Endodermal cell (in vitro differentiated cells): ENCODE data around the gene IMMP2L. TPM values are rescaled to one million over a fixed set of nuclear protein-coding genes. Genes with fewer than 3 reads are reported as not detected.

Experiments used
- DNase-seq: peaks from one replicate; pipeline ENCODE4 v3.0.0-alpha.2; 2017
- H3K27ac ChIP-seq: 2 replicates; pipeline ENCODE4 v1.5.1; 2013; ENCODE audit warnings: mild to moderate bottlenecking, low read depth, low read length, moderate library complexity
- H3K27me3 ChIP-seq: 2 replicates; pipeline ENCODE4 v1.6.1; 2013; ENCODE audit warnings: mild to moderate bottlenecking, low read length, moderate library complexity; ENCODE audit not compliant: insufficient read depth, control insufficient read depth, poor library complexity, severe bottlenecking
- H3K36me3 ChIP-seq: 2 replicates; pipeline ENCODE4 v1.7.0; 2013; ENCODE audit warnings: mild to moderate bottlenecking, low read length, moderate library complexity; ENCODE audit not compliant: control insufficient read depth, insufficient read depth
- H3K4me1 ChIP-seq: one replicate; pipeline ENCODE4 v1.7.0; 2013; ENCODE audit warnings: low read length; ENCODE audit not compliant: control insufficient read depth, insufficient read depth
- H3K4me3 ChIP-seq: 2 replicates; pipeline ENCODE4 v1.5.1; 2013; ENCODE audit warnings: mild to moderate bottlenecking, low read length, moderate library complexity
- H3K9ac ChIP-seq: 2 replicates; pipeline ENCODE4 v1.6.1; 2013; ENCODE audit warnings: mild to moderate bottlenecking, low read length, moderate library complexity; ENCODE audit not compliant: poor library complexity, severe bottlenecking; ENCODE audit errors: extremely low read depth
- H3K9me3 ChIP-seq: 2 replicates; pipeline ENCODE4 v1.6.1; 2013; ENCODE audit warnings: mild to moderate bottlenecking, low read length, moderate library complexity; ENCODE audit not compliant: control insufficient read depth
- H3K27ac Mint-ChIP-seq: 2 replicates; pipeline ENCODE4 v1.8.0; 2020; ENCODE audit warnings: mixed read lengths
- H3K27me3 Mint-ChIP-seq: 2 replicates; pipeline ENCODE4 v1.8.0; 2021; ENCODE audit warnings: mild to moderate bottlenecking, mixed read lengths; ENCODE audit not compliant: insufficient read depth
- H3K36me3 Mint-ChIP-seq: 2 replicates; pipeline ENCODE4 v1.8.0; 2020; ENCODE audit warnings: low read depth, mixed read lengths
- H3K4me1 Mint-ChIP-seq: 2 replicates; pipeline ENCODE4 v1.8.0; 2020; ENCODE audit warnings: mixed read lengths
- H3K4me3 Mint-ChIP-seq: 2 replicates; pipeline ENCODE4 v1.8.0; 2020; ENCODE audit warnings: mild to moderate bottlenecking, moderate library complexity, mixed read lengths
- H3K9me3 Mint-ChIP-seq: 2 replicates; pipeline ENCODE4 v1.8.0; 2020; ENCODE audit warnings: mild to moderate bottlenecking, mixed read lengths
- CTCF ChIP-seq: fragments of 200-600 bp; sonication (generic); conservative IDR thresholded peaks from 2 replicates; pipeline ENCODE4 v1.5.0; 2021; ENCODE audit warnings: antibody characterized with exemption, mild to moderate bottlenecking
- WGBS, 2 experiments: methylation state at CpG; one replicate each; pipeline versions ENCODE4 v1.1.5 to v1.1.7; 2013; ENCODE audit warnings: missing lambda C conversion rate in 2 of 2, mixed read lengths in 1 of 2; ENCODE audit not compliant: insufficient coverage in 1 of 2, insufficient read length in 1 of 2; 5-methylcytosine and 5-hydroxymethylcytosine counted together
- total RNA-seq, 2 donors: library from RNA; stranded (reverse); fragmentation: NEBNext Ultra II Directional in 1 of 2; extraction: Animal tissue kit (Norgen Biotek cat#: 25700) in 1 of 2; gene quantifications; 2 replicates in 1 of 2; 3 replicates in 1 of 2; pipeline ENCODE4 v1.2.1, GENCODE V29; 2021

The IMMP2L gene
- total RNA-seq, 2 donors from 2014 or later: 17.7 to 19.4 TPM

DNA sequence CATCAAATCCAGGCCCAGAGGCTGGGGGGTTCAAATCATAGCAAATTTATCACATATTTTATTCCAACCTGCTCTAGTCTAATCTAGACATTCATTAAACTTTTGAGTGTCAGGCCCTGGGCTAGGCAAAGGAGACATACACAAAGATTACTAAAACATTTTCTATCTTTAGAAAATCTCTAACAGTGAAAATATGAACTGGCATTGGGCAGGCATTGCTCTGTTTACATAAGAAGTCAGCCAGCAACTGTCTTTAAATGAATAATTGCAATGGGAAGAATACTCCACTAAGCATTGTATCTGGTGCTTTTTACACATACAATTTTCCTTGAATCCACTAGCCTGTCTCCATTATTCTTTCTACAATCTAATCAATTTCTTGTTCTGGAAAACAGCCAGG, 693.8 kb downstream of the IMMP2L start:
- H3K27me3 ChIP-seq: no peaks in the 10 kb centered on the region
- H3K4me1 ChIP-seq: no peaks in the 10 kb centered on the region
- no peak for DNase-seq
- H3K4me3 ChIP-seq: no peak overlapping the region
- Mint-ChIP-seq H3K9me3 (no peaks in the 10 kb centered on the region), H3K27ac (no peak overlapping the region), H3K27me3 (no peaks in the 10 kb centered on the region), H3K36me3 (no peaks in the 10 kb centered on the region), H3K4me3 (no peak overlapping the region), H3K4me1 (no peaks in the 10 kb centered on the region)
- TF ChIP-seq CTCF: no peak
- H3K9me3 ChIP-seq: no peaks in the 10 kb centered on the region
- H3K27ac ChIP-seq: peak overlapping the region; percentile 55
- no peak overlapping the region for H3K9ac ChIP-seq
- H3K36me3 ChIP-seq: no peaks in the 10 kb centered on the region

- peak overlapping the region; percentile 55 for H3K27ac ChIP-seq
- H3K36me3 Mint-ChIP-seq: no peaks in the 10 kb centered on the region
- no peaks in the 10 kb centered on the region for H3K9me3 Mint-ChIP-seq
- no peak overlapping the region for H3K4me3 Mint-ChIP-seq
- no peak overlapping the region for H3K9ac ChIP-seq
- H3K27me3 Mint-ChIP-seq: no peaks in the 10 kb centered on the region
- 88 to 89% methylated on average over 1 to 4 of the region's 4 CpGs for WGBS, 2 experiments
- H3K36me3 ChIP-seq: no peaks in the 10 kb centered on the region
- H3K27me3 ChIP-seq: no peaks in the 10 kb centered on the region
- H3K9me3 ChIP-seq: no peaks in the 10 kb centered on the region
- H3K4me1 ChIP-seq: no peaks in the 10 kb centered on the region
- no peak for DNase-seq
- TF ChIP-seq CTCF: no peak
- no peaks in the 10 kb centered on the region for H3K4me1 Mint-ChIP-seq
- H3K4me3 ChIP-seq: no peak overlapping the region
- H3K27ac Mint-ChIP-seq: no peak overlapping the region
Observed at GRCh38 chr7:110867771-110868170, 694.5 kb downstream of the IMMP2L start.

DNA sequence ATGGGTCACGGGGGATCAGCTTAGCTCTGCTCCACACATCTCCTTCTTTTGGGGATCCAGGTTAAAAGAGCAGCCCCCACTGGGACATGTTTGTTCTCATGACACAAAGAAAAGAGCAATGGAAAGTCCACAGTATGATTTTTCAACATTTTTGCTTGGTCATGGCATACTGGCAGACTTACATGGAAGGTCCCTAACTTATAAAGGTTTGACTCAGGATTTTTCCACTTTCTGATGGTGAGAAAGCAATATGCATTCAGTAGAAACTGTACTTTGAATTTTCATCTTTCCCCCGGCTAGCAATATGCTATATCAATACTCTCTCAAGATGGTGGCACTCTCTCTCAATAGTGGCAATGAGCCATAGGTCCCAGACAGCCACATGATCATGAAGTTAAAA, 699.0 kb downstream of the IMMP2L start:
- H3K9ac ChIP-seq: no peak overlapping the region
- Mint-ChIP-seq H3K36me3 (no peaks in the 10 kb centered on the region), H3K9me3 (no peaks in the 10 kb centered on the region), H3K4me3 (no peak overlapping the region), H3K27ac (no peak overlapping the region), H3K4me1 (no peaks in the 10 kb centered on the region), H3K27me3 (no peaks in the 10 kb centered on the region)
- no peak for TF ChIP-seq CTCF
- DNase-seq: no peak
- no peaks in the 10 kb centered on the region for H3K36me3 ChIP-seq
- H3K9me3 ChIP-seq: no peaks in the 10 kb centered on the region
- no peak overlapping the region for H3K4me3 ChIP-seq
- H3K27ac ChIP-seq: no peak overlapping the region
- no peaks in the 10 kb centered on the region for H3K27me3 ChIP-seq
- 94 to 95% methylated on average over 1 to 2 of the region's 2 CpGs for WGBS, 2 experiments
- H3K4me1 ChIP-seq: no peaks in the 10 kb centered on the region
